HepG2 (cell line): ENCODE measurements around the gene RPLP2. TPM values are rescaled to one million over a fixed set of nuclear protein-coding genes. Genes with fewer than 3 reads are reported as not detected.
A peak's percentile ranks its signal among the peaks of the same experiment; 100 is the strongest.

Experiments
- ATF1 ChIP-seq: IDR thresholded peaks from 2 replicates; pipeline ENCODE4 v1.6.1; 2016; ENCODE audit warnings: mild to moderate bottlenecking, control low read depth
- DNMT1 ChIP-seq: sonication (generic); formaldehyde crosslinking; IDR thresholded peaks from 2 replicates; pipeline ENCODE4 v1.5.1; 2020; ENCODE audit warnings: mild to moderate bottlenecking, missing genetic modification reagents
- HDAC1 ChIP-seq: sonication (generic); formaldehyde crosslinking; IDR thresholded peaks from 2 replicates; pipeline ENCODE4 v1.5.1; 2020; ENCODE audit warnings: mild to moderate bottlenecking, missing genetic modification reagents
- JUND ChIP-seq: sonication (generic); formaldehyde crosslinking; IDR thresholded peaks from 2 replicates; pipeline ENCODE4 v1.8.0; 2022; ENCODE audit warnings: mild to moderate bottlenecking, missing genetic modification reagents
- MEIS1 ChIP-seq: sonication (generic); formaldehyde crosslinking; IDR thresholded peaks from 2 replicates; pipeline ENCODE4 v1.9.0; 2021; ENCODE audit warnings: mild to moderate bottlenecking, missing genetic modification reagents, moderate library complexity, borderline replicate concordance
- RCOR2 ChIP-seq: IDR thresholded peaks from 2 replicates; pipeline ENCODE4 v1.6.1; 2016; ENCODE audit warnings: missing biosample characterization, missing genetic modification reagents
- RXRA ChIP-seq: sonication (generic); formaldehyde crosslinking; IDR thresholded peaks from 2 replicates; pipeline ENCODE4 v1.5.1; 2020; ENCODE audit warnings: missing genetic modification reagents
- YEATS4 ChIP-seq: sonication (generic); formaldehyde crosslinking; IDR thresholded peaks from 2 replicates; pipeline ENCODE4 v1.4.0; 2020; ENCODE audit warnings: missing genetic modification reagents, borderline replicate concordance
- ZNF747 ChIP-seq: sonication (generic); formaldehyde crosslinking; IDR thresholded peaks from 2 replicates; pipeline ENCODE4 v1.8.1; 2023; ENCODE audit warnings: missing genetic modification reagents, mild to moderate bottlenecking, borderline replicate concordance
- polyA plus RNA-seq, 8 experiments: library from polyadenylated mRNA; depleted of rRNA in 3 of 8; stranded (reverse) in 7 of 8; unstranded in 1 of 8; fragments of >200 nt; fragmentation: Illumina TruSeq in 4 of 8; extraction: Trizol in 4 of 8; gene quantifications; 2 replicates each; pipeline versions ENCODE4 v1.2.1 to v1.2.3, GENCODE V29; 2011 to 2016; ENCODE audit warnings: low read depth in 4 of 8, missing spikeins in 1 of 8, mixed read lengths in 1 of 8; ENCODE audit not compliant: insufficient read depth in 1 of 8
- total RNA-seq, 5 experiments: library from RNA; depleted of rRNA; stranded (reverse); fragments of >200 nt; fragmentation: Illumina TruSeq; extraction: Trizol; gene quantifications; 2 replicates each; pipeline ENCODE4 v1.2.3, GENCODE V29; 2016; ENCODE audit warnings: low read depth in 1 of 5
- TF ChIP-seq, protein P1 (sequence below): sonication (generic); formaldehyde crosslinking; conservative IDR thresholded peaks from 2 replicates; pipeline ENCODE4 v1.8.1; 2023; ENCODE audit warnings: missing genetic modification reagents
- TF ChIP-seq, protein P2 (sequence below): sonication (generic); formaldehyde crosslinking; IDR thresholded peaks from 2 replicates; pipeline ENCODE4 v1.4.0; 2020; ENCODE audit warnings: missing genetic modification reagents
- TF ChIP-seq, protein P3 (sequence below): sonication (generic); formaldehyde crosslinking; conservative IDR thresholded peaks from 2 replicates; pipeline ENCODE4 v1.4.0; 2020; ENCODE audit warnings: missing genetic modification reagents
- TF ChIP-seq, protein P4 (sequence below): sonication (generic); formaldehyde crosslinking; IDR thresholded peaks from 2 replicates; pipeline ENCODE4 v1.4.0; 2020; ENCODE audit warnings: missing genetic modification reagents
- TF ChIP-seq, protein P5 (sequence below): sonication (generic); formaldehyde crosslinking; IDR thresholded peaks from 2 replicates; pipeline ENCODE4 v1.4.0; 2020; ENCODE audit warnings: missing genetic modification reagents
- TF ChIP-seq, protein P6 (sequence below): sonication (generic); formaldehyde crosslinking; IDR thresholded peaks from 2 replicates; pipeline ENCODE4 v1.5.0; 2020; ENCODE audit warnings: mild to moderate bottlenecking, missing genetic modification reagents

The RPLP2 gene
- total and polyA plus RNA-seq, 2 of the 13 experiments (the other 11 are each of a cell fraction or from before 2014, with no cell fraction given): 978 to 2,106 TPM

DNA sequence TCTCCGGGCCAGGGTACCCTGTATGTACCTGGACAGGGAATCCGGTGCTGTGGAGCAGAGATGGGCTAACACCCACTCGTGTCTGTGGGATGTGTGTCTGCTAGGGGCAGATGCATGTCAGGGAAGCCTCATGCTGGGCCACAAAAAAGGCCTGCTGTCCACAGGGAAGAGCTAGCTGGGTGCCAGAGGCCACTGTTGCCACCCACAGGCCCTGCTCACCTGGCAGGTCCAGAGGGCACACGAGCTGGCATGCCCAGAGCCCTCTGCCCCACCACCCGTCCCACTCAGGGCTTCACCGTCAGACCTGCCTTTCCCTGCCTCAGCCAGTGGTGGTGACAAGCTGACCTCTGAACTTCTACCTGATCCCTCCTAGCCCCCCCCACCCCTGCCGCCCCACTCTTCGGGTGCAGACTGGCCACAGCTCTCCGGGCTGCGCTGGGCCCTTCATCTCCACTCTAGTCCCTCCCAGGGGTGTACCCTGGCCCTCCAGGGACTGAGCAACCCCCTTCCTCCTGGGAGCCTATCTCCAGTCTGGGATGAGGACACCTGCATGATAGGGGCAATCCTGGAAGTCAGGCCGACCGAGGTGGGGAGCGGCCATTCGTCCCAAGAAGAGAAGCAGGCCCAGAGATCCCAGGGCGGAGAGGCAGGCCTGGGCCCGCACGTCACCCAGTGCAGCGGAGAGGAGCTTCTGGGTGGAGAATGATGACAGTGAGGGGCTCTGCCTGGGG lies 13.0 kb upstream of the RPLP2 start (continued):
- TF ChIP-seq MEIS1 (CRISPR knock-in tag) (peak; percentile 8; the same call in 1 of the 2 replicates), ATF1 (CRISPR knock-in tag) (no peak), DNMT1 (CRISPR knock-in tag) (0 out of 2 replicates have a peak, but pooled peaks have one; percentile 15), HDAC1 (peak; percentile 70), JUND (CRISPR knock-in tag) (no peak), ZNF747 (CRISPR knock-in tag) (0 out of 2 replicates have a peak, but pooled peaks have one; percentile 2), RCOR2 (no peak), RXRA (CRISPR knock-in tag) (no peak), YEATS4 (no peak)
- TF ChIP-seq, protein P1, sequence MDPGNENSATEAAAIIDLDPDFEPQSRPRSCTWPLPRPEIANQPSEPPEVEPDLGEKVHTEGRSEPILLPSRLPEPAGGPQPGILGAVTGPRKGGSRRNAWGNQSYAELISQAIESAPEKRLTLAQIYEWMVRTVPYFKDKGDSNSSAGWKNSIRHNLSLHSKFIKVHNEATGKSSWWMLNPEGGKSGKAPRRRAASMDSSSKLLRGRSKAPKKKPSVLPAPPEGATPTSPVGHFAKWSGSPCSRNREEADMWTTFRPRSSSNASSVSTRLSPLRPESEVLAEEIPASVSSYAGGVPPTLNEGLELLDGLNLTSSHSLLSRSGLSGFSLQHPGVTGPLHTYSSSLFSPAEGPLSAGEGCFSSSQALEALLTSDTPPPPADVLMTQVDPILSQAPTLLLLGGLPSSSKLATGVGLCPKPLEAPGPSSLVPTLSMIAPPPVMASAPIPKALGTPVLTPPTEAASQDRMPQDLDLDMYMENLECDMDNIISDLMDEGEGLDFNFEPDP (CRISPR knock-in tag): no peak
- TF ChIP-seq, protein P2, sequence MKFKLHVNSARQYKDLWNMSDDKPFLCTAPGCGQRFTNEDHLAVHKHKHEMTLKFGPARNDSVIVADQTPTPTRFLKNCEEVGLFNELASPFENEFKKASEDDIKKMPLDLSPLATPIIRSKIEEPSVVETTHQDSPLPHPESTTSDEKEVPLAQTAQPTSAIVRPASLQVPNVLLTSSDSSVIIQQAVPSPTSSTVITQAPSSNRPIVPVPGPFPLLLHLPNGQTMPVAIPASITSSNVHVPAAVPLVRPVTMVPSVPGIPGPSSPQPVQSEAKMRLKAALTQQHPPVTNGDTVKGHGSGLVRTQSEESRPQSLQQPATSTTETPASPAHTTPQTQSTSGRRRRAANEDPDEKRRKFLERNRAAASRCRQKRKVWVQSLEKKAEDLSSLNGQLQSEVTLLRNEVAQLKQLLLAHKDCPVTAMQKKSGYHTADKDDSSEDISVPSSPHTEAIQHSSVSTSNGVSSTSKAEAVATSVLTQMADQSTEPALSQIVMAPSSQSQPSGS (CRISPR knock-in tag): no peak
- TF ChIP-seq, protein P3, sequence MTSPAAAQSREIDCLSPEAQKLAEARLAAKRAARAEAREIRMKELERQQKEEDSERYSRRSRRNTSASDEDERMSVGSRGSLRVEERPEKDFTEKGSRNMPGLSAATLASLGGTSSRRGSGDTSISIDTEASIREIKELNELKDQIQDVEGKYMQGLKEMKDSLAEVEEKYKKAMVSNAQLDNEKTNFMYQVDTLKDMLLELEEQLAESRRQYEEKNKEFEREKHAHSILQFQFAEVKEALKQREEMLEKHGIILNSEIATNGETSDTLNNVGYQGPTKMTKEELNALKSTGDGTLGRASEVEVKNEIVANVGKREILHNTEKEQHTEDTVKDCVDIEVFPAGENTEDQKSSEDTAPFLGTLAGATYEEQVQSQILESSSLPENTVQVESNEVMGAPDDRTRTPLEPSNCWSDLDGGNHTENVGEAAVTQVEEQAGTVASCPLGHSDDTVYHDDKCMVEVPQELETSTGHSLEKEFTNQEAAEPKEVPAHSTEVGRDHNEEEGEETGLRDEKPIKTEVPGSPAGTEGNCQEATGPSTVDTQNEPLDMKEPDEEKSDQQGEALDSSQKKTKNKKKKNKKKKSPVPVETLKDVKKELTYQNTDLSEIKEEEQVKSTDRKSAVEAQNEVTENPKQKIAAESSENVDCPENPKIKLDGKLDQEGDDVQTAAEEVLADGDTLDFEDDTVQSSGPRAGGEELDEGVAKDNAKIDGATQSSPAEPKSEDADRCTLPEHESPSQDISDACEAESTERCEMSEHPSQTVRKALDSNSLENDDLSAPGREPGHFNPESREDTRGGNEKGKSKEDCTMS (CRISPR knock-in tag): no peak
- TF ChIP-seq, protein P4, sequence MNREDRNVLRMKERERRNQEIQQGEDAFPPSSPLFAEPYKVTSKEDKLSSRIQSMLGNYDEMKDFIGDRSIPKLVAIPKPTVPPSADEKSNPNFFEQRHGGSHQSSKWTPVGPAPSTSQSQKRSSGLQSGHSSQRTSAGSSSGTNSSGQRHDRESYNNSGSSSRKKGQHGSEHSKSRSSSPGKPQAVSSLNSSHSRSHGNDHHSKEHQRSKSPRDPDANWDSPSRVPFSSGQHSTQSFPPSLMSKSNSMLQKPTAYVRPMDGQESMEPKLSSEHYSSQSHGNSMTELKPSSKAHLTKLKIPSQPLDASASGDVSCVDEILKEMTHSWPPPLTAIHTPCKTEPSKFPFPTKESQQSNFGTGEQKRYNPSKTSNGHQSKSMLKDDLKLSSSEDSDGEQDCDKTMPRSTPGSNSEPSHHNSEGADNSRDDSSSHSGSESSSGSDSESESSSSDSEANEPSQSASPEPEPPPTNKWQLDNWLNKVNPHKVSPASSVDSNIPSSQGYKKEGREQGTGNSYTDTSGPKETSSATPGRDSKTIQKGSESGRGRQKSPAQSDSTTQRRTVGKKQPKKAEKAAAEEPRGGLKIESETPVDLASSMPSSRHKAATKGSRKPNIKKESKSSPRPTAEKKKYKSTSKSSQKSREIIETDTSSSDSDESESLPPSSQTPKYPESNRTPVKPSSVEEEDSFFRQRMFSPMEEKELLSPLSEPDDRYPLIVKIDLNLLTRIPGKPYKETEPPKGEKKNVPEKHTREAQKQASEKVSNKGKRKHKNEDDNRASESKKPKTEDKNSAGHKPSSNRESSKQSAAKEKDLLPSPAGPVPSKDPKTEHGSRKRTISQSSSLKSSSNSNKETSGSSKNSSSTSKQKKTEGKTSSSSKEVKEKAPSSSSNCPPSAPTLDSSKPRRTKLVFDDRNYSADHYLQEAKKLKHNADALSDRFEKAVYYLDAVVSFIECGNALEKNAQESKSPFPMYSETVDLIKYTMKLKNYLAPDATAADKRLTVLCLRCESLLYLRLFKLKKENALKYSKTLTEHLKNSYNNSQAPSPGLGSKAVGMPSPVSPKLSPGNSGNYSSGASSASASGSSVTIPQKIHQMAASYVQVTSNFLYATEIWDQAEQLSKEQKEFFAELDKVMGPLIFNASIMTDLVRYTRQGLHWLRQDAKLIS (CRISPR knock-in tag): no peak
- TF ChIP-seq, protein P5, sequence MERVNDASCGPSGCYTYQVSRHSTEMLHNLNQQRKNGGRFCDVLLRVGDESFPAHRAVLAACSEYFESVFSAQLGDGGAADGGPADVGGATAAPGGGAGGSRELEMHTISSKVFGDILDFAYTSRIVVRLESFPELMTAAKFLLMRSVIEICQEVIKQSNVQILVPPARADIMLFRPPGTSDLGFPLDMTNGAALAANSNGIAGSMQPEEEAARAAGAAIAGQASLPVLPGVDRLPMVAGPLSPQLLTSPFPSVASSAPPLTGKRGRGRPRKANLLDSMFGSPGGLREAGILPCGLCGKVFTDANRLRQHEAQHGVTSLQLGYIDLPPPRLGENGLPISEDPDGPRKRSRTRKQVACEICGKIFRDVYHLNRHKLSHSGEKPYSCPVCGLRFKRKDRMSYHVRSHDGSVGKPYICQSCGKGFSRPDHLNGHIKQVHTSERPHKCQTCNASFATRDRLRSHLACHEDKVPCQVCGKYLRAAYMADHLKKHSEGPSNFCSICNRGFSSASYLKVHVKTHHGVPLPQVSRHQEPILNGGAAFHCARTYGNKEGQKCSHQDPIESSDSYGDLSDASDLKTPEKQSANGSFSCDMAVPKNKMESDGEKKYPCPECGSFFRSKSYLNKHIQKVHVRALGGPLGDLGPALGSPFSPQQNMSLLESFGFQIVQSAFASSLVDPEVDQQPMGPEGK (CRISPR knock-in tag): peak; percentile 9; the same call in 1 of the 2 replicates
- TF ChIP-seq, protein P6, sequence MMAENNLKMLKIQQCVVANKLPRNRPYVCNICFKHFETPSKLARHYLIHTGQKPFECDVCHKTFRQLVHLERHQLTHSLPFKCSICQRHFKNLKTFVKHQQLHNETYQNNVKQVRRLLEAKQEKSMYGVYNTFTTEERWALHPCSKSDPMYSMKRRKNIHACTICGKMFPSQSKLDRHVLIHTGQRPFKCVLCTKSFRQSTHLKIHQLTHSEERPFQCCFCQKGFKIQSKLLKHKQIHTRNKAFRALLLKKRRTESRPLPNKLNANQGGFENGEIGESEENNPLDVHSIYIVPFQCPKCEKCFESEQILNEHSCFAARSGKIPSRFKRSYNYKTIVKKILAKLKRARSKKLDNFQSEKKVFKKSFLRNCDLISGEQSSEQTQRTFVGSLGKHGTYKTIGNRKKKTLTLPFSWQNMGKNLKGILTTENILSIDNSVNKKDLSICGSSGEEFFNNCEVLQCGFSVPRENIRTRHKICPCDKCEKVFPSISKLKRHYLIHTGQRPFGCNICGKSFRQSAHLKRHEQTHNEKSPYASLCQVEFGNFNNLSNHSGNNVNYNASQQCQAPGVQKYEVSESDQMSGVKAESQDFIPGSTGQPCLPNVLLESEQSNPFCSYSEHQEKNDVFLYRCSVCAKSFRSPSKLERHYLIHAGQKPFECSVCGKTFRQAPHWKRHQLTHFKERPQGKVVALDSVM (CRISPR knock-in tag): no peak
